ENCODE results near the gene CAMTA1.

GRCh38 chr1:7481194-7481593 lies 695.9 kb downstream of the CAMTA1 start:
- TF ChIP-seq CTCF (IDR thresholded peaks at IDR 0.05; ENCODE audit: insufficient read depth, low read length, poor library complexity, severe bottlenecking) (no peak), EZH2phosphoT487 (conservative IDR thresholded peaks at IDR 0.05; ENCODE audit: low read length) (no peak)

Data from SU-DHL-6 (cell line).